Right atrium auricular region (tissue), 2 donors: Measurements from ENCODE around the gene SLFN13. TPM values are rescaled to one million over a fixed set of nuclear protein-coding genes. Genes with fewer than 3 reads are reported as not detected.
"Not testable (repeated sequence)": the region's sequence is repeated elsewhere in the genome, so short reads cannot be mapped to it uniquely, and the experiment has no call there.

ENCODE experiments used
- DNase-seq: peaks from one replicate; pipeline ENCODE4 v3.0.0-alpha.2; 2019; ENCODE audit warnings: low spot score
- H3K27ac ChIP-seq, 2 donors: fragments of 200-600 bp; sonication (generic); 1 replicate in 1 of 2; 2 replicates in 1 of 2; pipeline ENCODE4 v1.5.1; 2016 to 2019
- H3K27me3 ChIP-seq, 2 donors: fragments of 200-600 bp; sonication (generic); one replicate each; pipeline versions ENCODE4 v1.5.1 to v1.6.0; 2017 to 2019
- H3K36me3 ChIP-seq: fragments of 200-600 bp; sonication (generic); one replicate; pipeline ENCODE4 v1.5.1; 2016
- H3K4me1 ChIP-seq, 2 donors: fragments of 200-600 bp; sonication (generic); one replicate each; pipeline versions ENCODE4 v1.5.1 to v1.6.0; 2017 to 2019
- H3K4me3 ChIP-seq, 2 donors: fragments of 200-600 bp; sonication (generic); 1 replicate in 1 of 2; 2 replicates in 1 of 2; pipeline ENCODE4 v1.5.1; 2017 to 2019; ENCODE audit warnings: mild to moderate bottlenecking in 1 of 2, moderate library complexity in 1 of 2
- H3K9me3 ChIP-seq, 2 donors: fragments of 200-600 bp; sonication (generic); one replicate each; pipeline ENCODE4 v1.5.1; 2019
- CTCF ChIP-seq, 2 donors: fragments of 200-600 bp; sonication (generic); IDR thresholded peaks; one replicate each; pipeline ENCODE4 v1.5.1; 2019; ENCODE audit warnings: antibody characterized with exemption in 2 of 2
- total RNA-seq, 2 donors: library from RNA; depleted of rRNA; stranded (reverse); fragments of >200 nt; gene quantifications; one replicate each; pipeline ENCODE4 v1.1.0, GENCODE V29; 2016

SLFN13 gene
- total RNA-seq, 2 donors from 2014 or later, result 1.1 to 1.3 TPM

- Histone ChIP-seq H3K9me3 (no peaks in the 10 kb centered on the region), H3K27ac (no peak overlapping the region), H3K27me3 (no peaks in the 10 kb centered on the region), H3K4me3 (no peak overlapping the region), H3K4me1 (peaks cover 0 to 31% of the 10 kb centered on the region in 2 donors), H3K36me3 (no peaks in the 10 kb centered on the region)
- no peak for TF ChIP-seq CTCF (IDR thresholded peaks at IDR 0.05)
- no peak for DNase-seq
Measured at GRCh38 chr17:35429702-35430101, 18.9 kb downstream of the SLFN13 start.

GRCh38 chr17:35428229-35428628, 20.3 kb downstream of the SLFN13 start:
- Histone ChIP-seq H3K4me3 (no peak overlapping the region), H3K27me3 (no peaks in the 10 kb centered on the region), H3K4me1 (peaks cover 0 to 22% of the 10 kb centered on the region in 2 donors), H3K36me3 (no peaks in the 10 kb centered on the region), H3K27ac (no peak overlapping the region), H3K9me3 (no peaks in the 10 kb centered on the region)
- no peak for DNase-seq
- no peak for TF ChIP-seq CTCF (IDR thresholded peaks at IDR 0.05)

- Histone ChIP-seq H3K4me1 (no peaks in the 10 kb centered on the region), H3K4me3 (no peak overlapping the region), H3K36me3 (peaks cover 5% of the 10 kb centered on the region), H3K9me3 (no peaks in the 10 kb centered on the region), H3K27me3 (no peaks in the 10 kb centered on the region), H3K27ac (no peak overlapping the region)
- no peak for DNase-seq
- TF ChIP-seq CTCF (IDR thresholded peaks at IDR 0.05), result no peak
Measured at GRCh38 chr17:35423761-35424160, 24.8 kb downstream of the SLFN13 start.

GRCh38 chr17:35421069-35421468, 27.5 kb downstream of the SLFN13 start:
- H3K9me3 ChIP-seq, H3K4me3 ChIP-seq, H3K36me3 ChIP-seq, H3K4me1 ChIP-seq, H3K27ac ChIP-seq, H3K27me3 ChIP-seq, DNase-seq: not testable (repeated sequence)

GRCh38 chr17:35416659-35417058, 31.9 kb downstream of the SLFN13 start:
- Histone ChIP-seq H3K27me3 (no peaks in the 10 kb centered on the region), H3K36me3 (peaks cover 12% of the 10 kb centered on the region), H3K4me1 (no peaks in the 10 kb centered on the region), H3K4me3 (no peak overlapping the region), H3K9me3 (peaks cover 0 to 17% of the 10 kb centered on the region in 2 donors), H3K27ac (no peak overlapping the region)
- DNase-seq, result no peak
- no peak for TF ChIP-seq CTCF (IDR thresholded peaks at IDR 0.05)

- peaks cover 0 to 17% of the 10 kb centered on the region in 2 donors for H3K9me3 ChIP-seq
- DNase-seq, H3K4me3 ChIP-seq, H3K4me1 ChIP-seq, H3K27me3 ChIP-seq, H3K27ac ChIP-seq: not testable (repeated sequence)
- H3K36me3 ChIP-seq, result peaks cover 13% of the 10 kb centered on the region
Measured at GRCh38 chr17:35414707-35415106, 33.9 kb downstream of the SLFN13 start.

- no peak for TF ChIP-seq CTCF (IDR thresholded peaks at IDR 0.05)
- Histone ChIP-seq H3K27me3 (no peaks in the 10 kb centered on the region), H3K27ac (no peak overlapping the region), H3K36me3 (peaks cover 16% of the 10 kb centered on the region), H3K9me3 (peaks cover 0 to 17% of the 10 kb centered on the region in 2 donors), H3K4me3 (no peak overlapping the region), H3K4me1 (no peaks in the 10 kb centered on the region)
- DNase-seq, result no peak
Measured at GRCh38 chr17:35414247-35414646, 34.3 kb downstream of the SLFN13 start.
